HepG2 (cell line): ENCODE measurements around the gene CACNG1.

Experiments
- ATF2 ChIP-seq: sonication (generic); formaldehyde crosslinking; IDR thresholded peaks from 2 replicates; pipeline ENCODE4 v1.4.0; 2020; ENCODE audit warnings: missing genetic modification reagents
- CTCF ChIP-seq: sonication (generic); formaldehyde crosslinking; IDR thresholded peaks from 2 replicates; pipeline ENCODE4 v1.5.0; 2020; ENCODE audit warnings: mild to moderate bottlenecking, missing genetic modification reagents, moderate library complexity
- E2F5 ChIP-seq: sonication (generic); formaldehyde crosslinking; conservative IDR thresholded peaks from 2 replicates; pipeline ENCODE4 v1.4.0; 2020; ENCODE audit warnings: missing genetic modification reagents
- ELF1 ChIP-seq: sonication (generic); formaldehyde crosslinking; IDR thresholded peaks from 2 replicates; pipeline ENCODE4 v1.4.0; 2020; ENCODE audit warnings: missing genetic modification reagents
- FOXM1 ChIP-seq: sonication (generic); formaldehyde crosslinking; IDR thresholded peaks from 2 replicates; pipeline ENCODE4 v1.5.0; 2020; ENCODE audit warnings: missing genetic modification reagents
- HBP1 ChIP-seq: IDR thresholded peaks from 2 replicates; pipeline ENCODE4 v1.6.1; 2016; ENCODE audit warnings: low read depth, control low read depth
- LBX2 ChIP-seq: sonication (generic); formaldehyde crosslinking; IDR thresholded peaks from 2 replicates; pipeline ENCODE4 v1.5.0; 2020; ENCODE audit warnings: missing genetic modification reagents, mild to moderate bottlenecking, borderline replicate concordance
- MAZ ChIP-seq, 2 experiments: sonication (generic) in 1 of 2; formaldehyde crosslinking in 1 of 2; IDR thresholded peaks; 2 replicates each; pipeline versions ENCODE4 v1.5.0 to v1.6.1; 2012 to 2020; ENCODE audit warnings: low read depth in 2 of 2, mild to moderate bottlenecking in 2 of 2, borderline replicate concordance in 1 of 2, improper control_type of control experiment in 1 of 2, low read length in 1 of 2, missing genetic modification reagents in 1 of 2, moderate library complexity in 1 of 2
- SRF ChIP-seq: IDR thresholded peaks from 2 replicates; pipeline ENCODE4 v1.6.1; 2011; ENCODE audit warnings: mild to moderate bottlenecking, low read depth, low read length, moderate library complexity
- ZNF264 ChIP-seq: sonication (generic); formaldehyde crosslinking; IDR thresholded peaks from 2 replicates; pipeline ENCODE4 v1.4.0; 2020; ENCODE audit warnings: missing genetic modification reagents
- ZNF749 ChIP-seq: sonication (generic); formaldehyde crosslinking; IDR thresholded peaks from 2 replicates; pipeline ENCODE4 v1.8.0; 2022; ENCODE audit warnings: mild to moderate bottlenecking, missing genetic modification reagents, moderate library complexity, borderline replicate concordance
- ZNF878 ChIP-seq: sonication (generic); formaldehyde crosslinking; IDR thresholded peaks from 2 replicates; pipeline ENCODE4 v1.8.1; 2023; ENCODE audit warnings: mild to moderate bottlenecking, missing genetic modification reagents, moderate library complexity

GRCh38 chr17:67052720-67053437, 8.5 kb downstream of the CACNG1 start:
- TF ChIP-seq ATF2 (CRISPR knock-in tag): no peak
- TF ChIP-seq CTCF (CRISPR knock-in tag): no peak
- no peak for TF ChIP-seq HBP1 (CRISPR knock-in tag)
- TF ChIP-seq MAZ (IDR thresholded peaks at IDR 0.05; ENCODE audit: borderline replicate concordance, low read depth, low read length): no peak
- no peak for TF ChIP-seq MAZ (CRISPR knock-in tag; IDR thresholded peaks at IDR 0.05; ENCODE audit: low read depth)
- no peak for TF ChIP-seq ELF1 (CRISPR knock-in tag)
- no peak for TF ChIP-seq E2F5 (CRISPR knock-in tag)
- TF ChIP-seq SRF: no peak
- TF ChIP-seq ZNF878: no peak
- TF ChIP-seq FOXM1 (CRISPR knock-in tag): no peak
- no peak for TF ChIP-seq ZNF264 (CRISPR knock-in tag)
- no peak for TF ChIP-seq LBX2 (CRISPR knock-in tag)
- TF ChIP-seq ZNF749 (CRISPR knock-in tag): no peak
